HCT116 (cell line): ENCODE data around the gene NUB1. TPM values are rescaled to one million over a fixed set of nuclear protein-coding genes. Genes with fewer than 3 reads are reported as not detected.

ENCODE experiments used
- ATAC-seq: fragments of 200-7000 bp; cut with Tn5 transposase; 2 replicates; pipeline ENCODE4 v1.9.1; 2020; ENCODE audit warnings: mild to moderate bottlenecking, moderate library complexity
- BruUV-seq: library from RNA; stranded (reverse); fragments of 400-500 nt; replicated peaks from 2 replicates; lab custom pipeline; 2021; lab: Mats Ljungman, UMichigan
- CTCF ChIA-PET: fragments of 300-600 bp; sonication (Branson Sonifier 250); formaldehyde crosslinking; loops from one replicate; lab custom pipeline; 2021; ENCODE audit warnings: antibody characterized with exemption; lab: Charles Lee
- POLR2A ChIA-PET: fragments of 300-600, 350-600 bp; sonication (Branson Sonifier 250); formaldehyde crosslinking; loops from one replicate; lab custom pipeline; 2021; ENCODE audit warnings: antibody characterized with exemption; lab: Charles Lee
- RAD21 ChIA-PET, 2 experiments: fragments of 300-600 bp; sonication (Branson Sonifier 250); formaldehyde crosslinking; loops; one replicate each; lab custom pipeline; 2023; ENCODE audit warnings: low total read pairs in 2 of 2; ENCODE audit not compliant: uncharacterized antibody in 2 of 2, unreplicated experiment in 2 of 2, low non-redundant PET in 1 of 2; lab: Charles Lee
- DNase-seq: peaks from one replicate; pipeline ENCODE4 v3.0.0-alpha.2; 2010; ENCODE audit warnings: low read depth, low spot score
- H2AFZ ChIP-seq: fragments of 200-600 bp; shearing (Covaris generic), sonication (generic); 2 replicates; pipeline ENCODE4 v1.6.1; 2017; ENCODE audit warnings: low read depth, mixed run types, mixed read lengths, antibody characterized with exemption, low read length; ENCODE audit not compliant: poor library complexity, severe bottlenecking
- H3K27ac ChIP-seq: 2 replicates; pipeline ENCODE4 v1.5.1; 2012; ENCODE audit warnings: low read depth, low read length
- H3K27me3 ChIP-seq: fragments of 200-600 bp; sonication (generic); 2 replicates; pipeline ENCODE4 v1.6.1; 2016; ENCODE audit warnings: mixed run types, low read length, mixed read lengths; ENCODE audit not compliant: insufficient read depth
- H3K36me3 ChIP-seq, 2 experiments: fragments of 200-500 bp in 1 of 2; fragments of 200-600 bp in 1 of 2; sonication (Bioruptor generic) in 1 of 2; sonication (generic) in 1 of 2; 2 replicates each; pipeline versions ENCODE4 v1.5.1 to v1.6.1; 2014 to 2016; ENCODE audit warnings: low read length in 2 of 2, inconsistent platforms in 1 of 2, mixed read lengths in 1 of 2, mixed run types in 1 of 2; ENCODE audit not compliant: insufficient read depth in 2 of 2, control insufficient read depth in 1 of 2
- H3K4me1 ChIP-seq, 2 experiments: fragments of 200-600 bp in 1 of 2; sonication (generic) in 1 of 2; 2 replicates each; pipeline versions ENCODE4 v1.5.1 to v1.6.1; 2012 to 2017; ENCODE audit warnings: low read length in 2 of 2, inconsistent platforms in 1 of 2, mild to moderate bottlenecking in 1 of 2, mixed read lengths in 1 of 2, mixed run types in 1 of 2, moderate library complexity in 1 of 2; ENCODE audit not compliant: insufficient read depth in 2 of 2, control insufficient read depth in 1 of 2
- H3K4me2 ChIP-seq: fragments of 200-600 bp; sonication (generic); 2 replicates; pipeline ENCODE4 v1.6.1; 2017; ENCODE audit warnings: mixed run types, low read length, mixed read lengths
- H3K4me3 ChIP-seq, 2 experiments: fragments of 200-600 bp in 1 of 2; sonication (generic) in 1 of 2; replicated peaks in 1 of 2; 2 replicates each; pipeline ENCODE4 v1.5.1; 2011 to 2016; ENCODE audit warnings: low read length in 2 of 2, control low read depth in 1 of 2, low read depth in 1 of 2, mild to moderate bottlenecking in 1 of 2, mixed read lengths in 1 of 2, mixed run types in 1 of 2
- H3K79me2 ChIP-seq: fragments of 200-600 bp; sonication (generic); 2 replicates; pipeline ENCODE4 v1.6.1; 2017; ENCODE audit warnings: mild to moderate bottlenecking, mixed run types, low read length, moderate library complexity, mixed read lengths; ENCODE audit not compliant: insufficient read depth
- H3K9ac ChIP-seq: fragments of 200-600 bp; sonication (generic); 2 replicates; pipeline ENCODE4 v1.6.1; 2016; ENCODE audit warnings: low read length, mixed read lengths
- H3K9me2 ChIP-seq: fragments of 200-600 bp; sonication (generic), shearing (Covaris generic); 2 replicates; pipeline ENCODE4 v1.6.1; 2017; ENCODE audit warnings: mixed run types, mild to moderate bottlenecking, moderate library complexity; ENCODE audit not compliant: insufficient read depth
- H3K9me3 ChIP-seq, 2 experiments: fragments of 200-500 bp in 1 of 2; fragments of 200-600 bp in 1 of 2; sonication (Bioruptor generic) in 1 of 2; sonication (generic) in 1 of 2; 2 replicates each; pipeline ENCODE4 v1.6.1; 2014 to 2017; ENCODE audit warnings: low read length in 2 of 2, mixed read lengths in 2 of 2, inconsistent platforms in 1 of 2, low read depth in 1 of 2, mild to moderate bottlenecking in 1 of 2, mixed run types in 1 of 2, moderate library complexity in 1 of 2; ENCODE audit not compliant: control insufficient read depth in 1 of 2, insufficient read depth in 1 of 2
- H4K20me1 ChIP-seq: fragments of 200-600 bp; sonication (generic), shearing (Covaris generic); 2 replicates; pipeline ENCODE4 v1.6.1; 2017; ENCODE audit warnings: mixed run types, mild to moderate bottlenecking, moderate library complexity; ENCODE audit not compliant: insufficient read depth
- POLR2AphosphoS5 ChIP-seq: IDR thresholded peaks from 2 replicates; pipeline ENCODE4 v1.6.1; 2011; ENCODE audit warnings: mild to moderate bottlenecking, low read depth, low read length, moderate library complexity
- SRF ChIP-seq: IDR thresholded peaks from 2 replicates; pipeline ENCODE4 v1.6.1; 2012; ENCODE audit warnings: low read depth
- YY1 ChIP-seq: IDR thresholded peaks from 2 replicates; pipeline ENCODE4 v1.6.1; 2011; ENCODE audit warnings: low read length, low read depth, moderate library complexity, mild to moderate bottlenecking; ENCODE audit not compliant: insufficient replicate concordance; ENCODE audit errors: extremely low read depth
- intact Hi-C: fragments of 100-400 bp; cut with micrococcal nuclease; formaldehyde crosslinking; loops from 2 replicates; pipeline ENCODE4 v1.10.0; 2022
- total RNA-seq: library from RNA; stranded (reverse); gene quantifications from one replicate; pipeline ENCODE4 v1.2.1, GENCODE V29; 2021; ENCODE audit not compliant: unreplicated experiment
- TF ChIP-seq, protein P1 (sequence below): IDR thresholded peaks from 2 replicates; pipeline ENCODE4 v1.6.1; 2012
- TF ChIP-seq, protein P2 (sequence below): IDR thresholded peaks from 2 replicates; pipeline ENCODE4 v1.6.1; 2011; ENCODE audit warnings: mild to moderate bottlenecking, low read length, moderate library complexity; ENCODE audit not compliant: insufficient replicate concordance; ENCODE audit errors: extremely low read depth

Gene NUB1
- total RNA-seq, 1 experiment from 2014 or later: 44.0 TPM

DNA sequence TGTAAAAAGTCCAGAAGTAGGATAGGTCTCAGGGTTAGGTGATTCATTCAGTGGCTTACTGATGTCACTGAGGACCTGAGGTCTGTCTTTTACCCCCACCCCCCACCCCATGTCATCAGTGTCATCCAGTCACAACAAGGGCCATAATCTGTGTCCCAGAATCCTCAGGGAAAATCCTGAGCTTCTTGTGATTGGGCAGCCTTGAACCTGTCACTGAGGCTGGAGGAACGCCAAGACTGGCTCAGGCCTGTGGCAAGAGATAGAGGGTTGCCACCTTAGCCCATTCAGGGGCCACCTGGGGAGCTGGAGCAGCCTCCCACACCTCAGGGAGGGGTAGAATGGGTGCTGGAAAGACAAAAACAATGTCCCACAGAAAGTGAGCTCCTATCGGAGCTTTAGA is 29.7 kb downstream of the NUB1 start:
- no peaks in the 10 kb centered on the region for H3K27me3 ChIP-seq
- no peaks in the 10 kb centered on the region for H3K79me2 ChIP-seq
- H3K9me3 ChIP-seq: no peaks in the 10 kb centered on the region
- CTCF ChIA-PET: interaction anchor here (2.6 kb wide), 1 partner anchor 78 kb away, joined by 11 read pairs; no protein-coding TSS in a partner anchor
- TF ChIP-seq SRF (no peak), YY1 (no peak), POLR2AphosphoS5 (no peak)
- TF ChIP-seq, protein P1, sequence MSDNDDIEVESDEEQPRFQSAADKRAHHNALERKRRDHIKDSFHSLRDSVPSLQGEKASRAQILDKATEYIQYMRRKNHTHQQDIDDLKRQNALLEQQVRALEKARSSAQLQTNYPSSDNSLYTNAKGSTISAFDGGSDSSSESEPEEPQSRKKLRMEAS: no peak
- TF ChIP-seq, protein P2, sequence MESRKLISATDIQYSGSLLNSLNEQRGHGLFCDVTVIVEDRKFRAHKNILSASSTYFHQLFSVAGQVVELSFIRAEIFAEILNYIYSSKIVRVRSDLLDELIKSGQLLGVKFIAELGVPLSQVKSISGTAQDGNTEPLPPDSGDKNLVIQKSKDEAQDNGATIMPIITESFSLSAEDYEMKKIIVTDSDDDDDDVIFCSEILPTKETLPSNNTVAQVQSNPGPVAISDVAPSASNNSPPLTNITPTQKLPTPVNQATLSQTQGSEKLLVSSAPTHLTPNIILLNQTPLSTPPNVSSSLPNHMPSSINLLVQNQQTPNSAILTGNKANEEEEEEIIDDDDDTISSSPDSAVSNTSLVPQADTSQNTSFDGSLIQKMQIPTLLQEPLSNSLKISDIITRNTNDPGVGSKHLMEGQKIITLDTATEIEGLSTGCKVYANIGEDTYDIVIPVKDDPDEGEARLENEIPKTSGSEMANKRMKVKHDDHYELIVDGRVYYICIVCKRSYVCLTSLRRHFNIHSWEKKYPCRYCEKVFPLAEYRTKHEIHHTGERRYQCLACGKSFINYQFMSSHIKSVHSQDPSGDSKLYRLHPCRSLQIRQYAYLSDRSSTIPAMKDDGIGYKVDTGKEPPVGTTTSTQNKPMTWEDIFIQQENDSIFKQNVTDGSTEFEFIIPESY: no peak
- TF ChIP-seq, all 23 proteins: peak for 0
- peaks cover 2 to 11% of the 10 kb centered on the region in 2 experiments; a peak in 2 of 4 replicates for H3K4me1 ChIP-seq
- no peak overlapping the region for H3K4me2 ChIP-seq
- intact Hi-C loops: no loop called here
- H4K20me1 ChIP-seq: no peaks in the 10 kb centered on the region
- RAD21 ChIA-PET: interaction anchor here in 1 of 2 experiments (1.1 kb wide), 1 partner anchor 77 kb away, joined by 3 read pairs; no protein-coding TSS in a partner anchor
- no peaks in the 10 kb centered on the region for H3K9me2 ChIP-seq
- H3K4me3 ChIP-seq: no peak overlapping the region
- H3K27ac ChIP-seq: no peak overlapping the region
- no peak overlapping the region for H3K9ac ChIP-seq
- H2AFZ ChIP-seq: no peak overlapping the region
- H3K36me3 ChIP-seq: no peaks in the 10 kb centered on the region; a peak in 1 of 4 replicates
- no TSS peak for BruUV-seq
- ATAC-seq: no peak
- no peak for DNase-seq
- POLR2A ChIA-PET: no interaction called here
